ENCODE results near the gene FAM187B.

GRCh38 chr19:35251456-35251855, 22.9 kb upstream of the FAM187B start:
- TF ChIP-seq CTCF (IDR thresholded peaks at IDR 0.05), result no peak
- TF ChIP-seq EP300 (IDR thresholded peaks at IDR 0.05), result no peak

All from gastroesophageal sphincter (tissue), 3 donors.